SK-N-SH (cell line): ENCODE data around the gene CERS1. TPM values are rescaled to one million over a fixed set of nuclear protein-coding genes. Genes with fewer than 3 reads are reported as not detected.

Source experiments
- CTCF ChIA-PET: fragments of 300-600, 350-600 bp; formaldehyde crosslinking; extraction: SDS; loops from one replicate; lab custom pipeline; 2021; lab: Yijun Ruan, JAX
- POLR2A ChIA-PET: fragments of 350-600 bp; sonication (Branson Sonifier 250); formaldehyde crosslinking; extraction: SDS; loops from one replicate; lab custom pipeline; 2020; ENCODE audit warnings: antibody characterized with exemption, inconsistent platforms; lab: Yijun Ruan, JAX
- DNase-seq: peaks from one replicate; pipeline ENCODE4 v3.0.0; 2012
- H2AFZ ChIP-seq: fragments of 200-600 bp; sonication (generic); 2 replicates; pipeline ENCODE4 v1.8.1; 2016; ENCODE audit warnings: antibody characterized with exemption, mild to moderate bottlenecking, low read depth
- H3F3A ChIP-seq: fragments of 200-600 bp; sonication (generic); replicated peaks from 2 replicates; pipeline ENCODE3; 2016; ENCODE audit warnings: antibody characterized with exemption, mild to moderate bottlenecking; ENCODE audit not compliant: insufficient read depth
- H3K27ac ChIP-seq, 2 experiments: fragments of 200-500 bp in 1 of 2; fragments of 200-600 bp in 1 of 2; sonication (Bioruptor generic) in 1 of 2; sonication (generic), shearing (Covaris generic) in 1 of 2; 2 replicates each; pipeline versions ENCODE4 v1.5.1 to v1.6.1; 2014 to 2016; ENCODE audit warnings: low read depth in 2 of 2, inconsistent platforms in 1 of 2, low read length in 1 of 2, mild to moderate bottlenecking in 1 of 2, mixed read lengths in 1 of 2
- H3K27me3 ChIP-seq: fragments of 200-600 bp; sonication (generic), shearing (Covaris generic); 2 replicates; pipeline ENCODE4 v1.6.1; 2016; ENCODE audit warnings: mixed run types; ENCODE audit not compliant: insufficient read depth
- H3K36me3 ChIP-seq, 2 experiments: fragments of 200-500 bp in 1 of 2; fragments of 200-600 bp in 1 of 2; sonication (Bioruptor generic) in 1 of 2; sonication (generic) in 1 of 2; replicated peaks in 1 of 2; 2 replicates each; pipeline versions ENCODE3 to v1.5.1; 2014 to 2016; ENCODE audit warnings: low read length in 1 of 2, mild to moderate bottlenecking in 1 of 2; ENCODE audit not compliant: insufficient read depth in 2 of 2, control insufficient read depth in 1 of 2
- H3K4me1 ChIP-seq, 2 experiments: fragments of 200-500 bp in 1 of 2; fragments of 200-600 bp in 1 of 2; sonication (Bioruptor generic) in 1 of 2; sonication (generic), shearing (Covaris generic) in 1 of 2; 2 replicates each; pipeline versions ENCODE4 v1.5.1 to v1.6.1; 2014 to 2016; ENCODE audit warnings: low read depth in 1 of 2, low read length in 1 of 2, mixed run types in 1 of 2; ENCODE audit not compliant: insufficient read depth in 2 of 2, control insufficient read depth in 1 of 2
- H3K4me2 ChIP-seq: fragments of 200-600 bp; sonication (generic), shearing (Covaris generic); 2 replicates; pipeline ENCODE4 v1.6.1; 2017; ENCODE audit warnings: mixed run types
- H3K4me3 ChIP-seq, 2 experiments: fragments of 200-500 bp in 1 of 2; fragments of 200-600 bp in 1 of 2; sonication (Bioruptor generic) in 1 of 2; sonication (generic), shearing (Covaris generic) in 1 of 2; 2 replicates each; pipeline versions ENCODE4 v1.5.1 to v1.8.1; 2014 to 2016; ENCODE audit warnings: low read depth in 2 of 2, inconsistent platforms in 1 of 2, low read length in 1 of 2, mild to moderate bottlenecking in 1 of 2, mixed read lengths in 1 of 2, moderate library complexity in 1 of 2
- H3K79me2 ChIP-seq: fragments of 200-600 bp; sonication (generic); 2 replicates; pipeline ENCODE4 v1.8.1; 2017; ENCODE audit warnings: mild to moderate bottlenecking; ENCODE audit not compliant: insufficient read depth
- H3K9ac ChIP-seq: fragments of 200-600 bp; sonication (generic); 2 replicates; pipeline ENCODE4 v1.6.1; 2017; ENCODE audit warnings: mixed run types
- H3K9me2 ChIP-seq: fragments of 200-600 bp; sonication (generic); 2 replicates; pipeline ENCODE4 v1.6.1; 2017; ENCODE audit warnings: mixed run types
- H3K9me3 ChIP-seq: fragments of 200-600 bp; sonication (generic); 2 replicates; pipeline ENCODE4 v1.6.1; 2017; ENCODE audit warnings: mixed run types, mild to moderate bottlenecking, moderate library complexity
- H4K20me1 ChIP-seq: fragments of 200-600 bp; sonication (generic); 2 replicates; pipeline ENCODE4 v1.6.1; 2017; ENCODE audit warnings: mild to moderate bottlenecking, mixed run types; ENCODE audit not compliant: insufficient read depth
- CHD2 ChIP-seq: fragments of 150-350 bp; IDR thresholded peaks from 2 replicates; pipeline ENCODE4 v1.6.1; 2018; ENCODE audit warnings: low read length; ENCODE audit not compliant: partially characterized antibody
- FOXJ3 ChIP-seq: sonication (generic); formaldehyde crosslinking; IDR thresholded peaks from 2 replicates; pipeline ENCODE4 v1.5.1; 2020; ENCODE audit warnings: mild to moderate bottlenecking, missing genetic modification reagents
- FOXM1 ChIP-seq: IDR thresholded peaks from 2 replicates; pipeline ENCODE4 v1.4.0; 2012; ENCODE audit warnings: low read depth, mild to moderate bottlenecking
- GATA2 ChIP-seq: sonication (generic); formaldehyde crosslinking; IDR thresholded peaks from 2 replicates; pipeline ENCODE4 v1.5.0; 2020; ENCODE audit warnings: mild to moderate bottlenecking, missing genetic modification reagents
- MEF2A ChIP-seq: IDR thresholded peaks from 2 replicates; pipeline ENCODE4 v1.4.0; 2012; ENCODE audit warnings: low read depth, borderline replicate concordance
- NFIC ChIP-seq: IDR thresholded peaks from 2 replicates; pipeline ENCODE4 v1.4.0; 2012; ENCODE audit warnings: borderline replicate concordance
- PBX3 ChIP-seq: IDR thresholded peaks from 2 replicates; pipeline ENCODE4; 2012
- POLR2AphosphoS5 ChIP-seq: IDR thresholded peaks from 2 replicates; pipeline ENCODE4 v1.6.1; 2012; ENCODE audit warnings: low read depth, low read length
- RCOR1 ChIP-seq: fragments of 150-350 bp; IDR thresholded peaks from 2 replicates; pipeline ENCODE4 v1.6.1; 2017; ENCODE audit warnings: antibody characterized with exemption, low read length
- RFX5 ChIP-seq: IDR thresholded peaks from 2 replicates; pipeline ENCODE4 v1.6.1; 2012; ENCODE audit warnings: mild to moderate bottlenecking, improper control_type of control experiment, low read length
- SIN3A ChIP-seq: IDR thresholded peaks from 2 replicates; pipeline ENCODE4 v1.6.1; 2012; ENCODE audit warnings: low read depth, mild to moderate bottlenecking, low read length, moderate library complexity, borderline replicate concordance
- SMC3 ChIP-seq: IDR thresholded peaks from 2 replicates; pipeline ENCODE4 v1.6.1; 2012; ENCODE audit warnings: low read depth, low read length, improper control_type of control experiment
- TAF1 ChIP-seq: IDR thresholded peaks from 2 replicates; pipeline ENCODE4 v1.6.1; 2012; ENCODE audit warnings: low read depth, mild to moderate bottlenecking, low read length, moderate library complexity, borderline replicate concordance
- TEAD4 ChIP-seq: IDR thresholded peaks from 2 replicates; pipeline ENCODE4 v1.4.0; 2012; ENCODE audit warnings: mild to moderate bottlenecking, borderline replicate concordance; ENCODE audit not compliant: insufficient read depth
- YY1 ChIP-seq: IDR thresholded peaks from 2 replicates; pipeline ENCODE4 v1.4.0; 2012; ENCODE audit warnings: low read depth, mild to moderate bottlenecking
- WGBS: methylation state at CpG from one replicate; pipeline ENCODE4 v1.1.6; 2017; ENCODE audit warnings: low lambda C conversion rate; 5-methylcytosine and 5-hydroxymethylcytosine counted together
- polyA plus RNA-seq, 3 experiments: library from polyadenylated mRNA; depleted of rRNA; stranded (reverse); fragments of >200 nt; gene quantifications; 2 replicates each; pipeline ENCODE4 v1.2.3, GENCODE V29; 2012
- TF ChIP-seq, protein P1 (sequence below): IDR thresholded peaks from 2 replicates; pipeline ENCODE4 v1.4.0; 2012; ENCODE audit warnings: low read depth, borderline replicate concordance
- TF ChIP-seq, protein P2 (sequence below): IDR thresholded peaks from 2 replicates; pipeline ENCODE4 v1.4.0; 2012; ENCODE audit warnings: low read depth, borderline replicate concordance
- TF ChIP-seq, protein P3 (sequence below): IDR thresholded peaks from 2 replicates; pipeline ENCODE4 v1.6.1; 2012; ENCODE audit warnings: mild to moderate bottlenecking, low read depth, low read length, moderate library complexity

Gene CERS1
- polyA plus RNA-seq, 1 of the 3 experiments (the other 2 are of a cell fraction) = 7.3 TPM

DNA sequence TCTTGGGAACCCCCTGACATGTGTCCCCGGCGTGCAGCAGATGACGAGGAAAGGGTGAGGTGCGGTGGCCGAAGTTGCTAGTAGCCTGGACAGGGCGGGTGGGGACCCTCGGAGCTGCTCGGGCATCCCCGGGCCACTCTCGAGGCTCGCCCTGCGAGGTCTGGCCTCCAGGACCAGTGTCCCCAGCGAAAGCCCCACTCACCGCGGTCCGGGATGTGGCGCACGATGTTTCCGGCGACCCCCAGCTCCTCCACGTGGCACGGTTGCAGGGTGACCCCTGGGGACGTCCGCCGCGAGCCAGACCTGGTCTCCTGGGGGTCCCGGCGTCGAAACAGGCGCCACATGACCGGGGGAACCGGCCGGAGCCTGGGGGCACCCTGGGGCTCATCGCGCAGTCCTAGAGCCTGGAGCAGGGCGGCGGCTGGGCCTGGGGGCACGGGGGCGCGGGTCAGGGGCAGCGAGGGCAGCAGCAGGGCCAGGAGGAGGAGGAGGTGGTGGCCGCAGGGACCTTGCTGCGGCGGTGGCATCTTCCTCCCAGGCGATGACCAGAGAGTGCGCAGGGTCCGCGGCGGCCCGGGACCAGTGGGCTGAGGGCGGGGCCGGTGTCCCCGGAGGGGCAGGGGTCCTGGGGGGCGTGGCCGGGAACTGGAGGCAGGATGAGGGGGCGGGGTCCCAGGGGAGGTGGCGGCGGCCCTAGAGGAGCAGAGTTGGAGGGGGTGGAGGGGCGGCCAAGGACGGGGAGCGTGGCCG lies 26.0 kb downstream of the CERS1 start:
- H3K4me2 ChIP-seq = no peak overlapping the region
- H3F3A ChIP-seq = peaks cover 12% of the 10 kb centered on the region
- no peaks in the 10 kb centered on the region for H3K79me2 ChIP-seq
- H3K4me3 ChIP-seq = no peak overlapping the region
- no peak for TF ChIP-seq GATA2
- no peak for TF ChIP-seq RCOR1
- no peak for TF ChIP-seq YY1
- no peak for TF ChIP-seq NFIC
- TF ChIP-seq SMC3 = no peak
- TF ChIP-seq, protein P1, sequence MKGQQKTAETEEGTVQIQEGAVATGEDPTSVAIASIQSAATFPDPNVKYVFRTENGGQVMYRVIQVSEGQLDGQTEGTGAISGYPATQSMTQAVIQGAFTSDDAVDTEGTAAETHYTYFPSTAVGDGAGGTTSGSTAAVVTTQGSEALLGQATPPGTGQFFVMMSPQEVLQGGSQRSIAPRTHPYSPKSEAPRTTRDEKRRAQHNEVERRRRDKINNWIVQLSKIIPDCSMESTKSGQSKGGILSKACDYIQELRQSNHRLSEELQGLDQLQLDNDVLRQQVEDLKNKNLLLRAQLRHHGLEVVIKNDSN = no peak
- TF ChIP-seq, protein P2, sequence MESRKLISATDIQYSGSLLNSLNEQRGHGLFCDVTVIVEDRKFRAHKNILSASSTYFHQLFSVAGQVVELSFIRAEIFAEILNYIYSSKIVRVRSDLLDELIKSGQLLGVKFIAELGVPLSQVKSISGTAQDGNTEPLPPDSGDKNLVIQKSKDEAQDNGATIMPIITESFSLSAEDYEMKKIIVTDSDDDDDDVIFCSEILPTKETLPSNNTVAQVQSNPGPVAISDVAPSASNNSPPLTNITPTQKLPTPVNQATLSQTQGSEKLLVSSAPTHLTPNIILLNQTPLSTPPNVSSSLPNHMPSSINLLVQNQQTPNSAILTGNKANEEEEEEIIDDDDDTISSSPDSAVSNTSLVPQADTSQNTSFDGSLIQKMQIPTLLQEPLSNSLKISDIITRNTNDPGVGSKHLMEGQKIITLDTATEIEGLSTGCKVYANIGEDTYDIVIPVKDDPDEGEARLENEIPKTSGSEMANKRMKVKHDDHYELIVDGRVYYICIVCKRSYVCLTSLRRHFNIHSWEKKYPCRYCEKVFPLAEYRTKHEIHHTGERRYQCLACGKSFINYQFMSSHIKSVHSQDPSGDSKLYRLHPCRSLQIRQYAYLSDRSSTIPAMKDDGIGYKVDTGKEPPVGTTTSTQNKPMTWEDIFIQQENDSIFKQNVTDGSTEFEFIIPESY = no peak
- TF ChIP-seq TEAD4 = no peak
- TF ChIP-seq RFX5 = no peak
- TF ChIP-seq CHD2 = no peak
- no peak for TF ChIP-seq SIN3A
- TF ChIP-seq POLR2AphosphoS5 = no peak
- TF ChIP-seq FOXM1 = no peak
- TF ChIP-seq TAF1 = no peak
- TF ChIP-seq, protein P3, sequence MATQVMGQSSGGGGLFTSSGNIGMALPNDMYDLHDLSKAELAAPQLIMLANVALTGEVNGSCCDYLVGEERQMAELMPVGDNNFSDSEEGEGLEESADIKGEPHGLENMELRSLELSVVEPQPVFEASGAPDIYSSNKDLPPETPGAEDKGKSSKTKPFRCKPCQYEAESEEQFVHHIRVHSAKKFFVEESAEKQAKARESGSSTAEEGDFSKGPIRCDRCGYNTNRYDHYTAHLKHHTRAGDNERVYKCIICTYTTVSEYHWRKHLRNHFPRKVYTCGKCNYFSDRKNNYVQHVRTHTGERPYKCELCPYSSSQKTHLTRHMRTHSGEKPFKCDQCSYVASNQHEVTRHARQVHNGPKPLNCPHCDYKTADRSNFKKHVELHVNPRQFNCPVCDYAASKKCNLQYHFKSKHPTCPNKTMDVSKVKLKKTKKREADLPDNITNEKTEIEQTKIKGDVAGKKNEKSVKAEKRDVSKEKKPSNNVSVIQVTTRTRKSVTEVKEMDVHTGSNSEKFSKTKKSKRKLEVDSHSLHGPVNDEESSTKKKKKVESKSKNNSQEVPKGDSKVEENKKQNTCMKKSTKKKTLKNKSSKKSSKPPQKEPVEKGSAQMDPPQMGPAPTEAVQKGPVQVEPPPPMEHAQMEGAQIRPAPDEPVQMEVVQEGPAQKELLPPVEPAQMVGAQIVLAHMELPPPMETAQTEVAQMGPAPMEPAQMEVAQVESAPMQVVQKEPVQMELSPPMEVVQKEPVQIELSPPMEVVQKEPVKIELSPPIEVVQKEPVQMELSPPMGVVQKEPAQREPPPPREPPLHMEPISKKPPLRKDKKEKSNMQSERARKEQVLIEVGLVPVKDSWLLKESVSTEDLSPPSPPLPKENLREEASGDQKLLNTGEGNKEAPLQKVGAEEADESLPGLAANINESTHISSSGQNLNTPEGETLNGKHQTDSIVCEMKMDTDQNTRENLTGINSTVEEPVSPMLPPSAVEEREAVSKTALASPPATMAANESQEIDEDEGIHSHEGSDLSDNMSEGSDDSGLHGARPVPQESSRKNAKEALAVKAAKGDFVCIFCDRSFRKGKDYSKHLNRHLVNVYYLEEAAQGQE = no peak
- TF ChIP-seq PBX3 = no peak
- TF ChIP-seq FOXJ3 (CRISPR knock-in tag) = no peak
- no peak for TF ChIP-seq MEF2A
- no peaks in the 10 kb centered on the region for H3K9me3 ChIP-seq
- no peak overlapping the region for H3K9ac ChIP-seq
- 98% methylated on average over 41 of the region's 62 CpGs for WGBS
- DNase-seq = no peak
- H3K36me3 ChIP-seq = peaks cover 10 to 33% of the 10 kb centered on the region in 2 experiments
- ChIA-PET CTCF (interaction anchor here (1.4 to 1.8 kb wide), 2 partner anchors 19 to 22 kb away, joined by 5 to 7 read pairs; no protein-coding TSS in a partner anchor), POLR2A (no interaction called here)
- no peak overlapping the region for H2AFZ ChIP-seq
- H3K27me3 ChIP-seq = no peaks in the 10 kb centered on the region
- no peaks in the 10 kb centered on the region for H3K9me2 ChIP-seq
- H3K27ac ChIP-seq = no peak overlapping the region
- no peaks in the 10 kb centered on the region for H3K4me1 ChIP-seq
- H4K20me1 ChIP-seq = no peaks in the 10 kb centered on the region
